HCT116 (cell line): Measurements from ENCODE around the gene LCLAT1. TPM values are rescaled to one million over a fixed set of nuclear protein-coding genes. Genes with fewer than 3 reads are reported as not detected.

Source experiments
- ATAC-seq: fragments of 200-7000 bp; cut with Tn5 transposase; 2 replicates; pipeline ENCODE4 v1.9.1; 2020; ENCODE audit warnings: mild to moderate bottlenecking, moderate library complexity
- BruUV-seq: library from RNA; stranded (reverse); fragments of 400-500 nt; replicated peaks from 2 replicates; lab custom pipeline; 2021; lab: Mats Ljungman, UMichigan
- CTCF ChIA-PET: fragments of 300-600 bp; sonication (Branson Sonifier 250); formaldehyde crosslinking; loops from one replicate; lab custom pipeline; 2021; ENCODE audit warnings: antibody characterized with exemption; lab: Charles Lee
- POLR2A ChIA-PET: fragments of 300-600, 350-600 bp; sonication (Branson Sonifier 250); formaldehyde crosslinking; loops from one replicate; lab custom pipeline; 2021; ENCODE audit warnings: antibody characterized with exemption; lab: Charles Lee
- RAD21 ChIA-PET, 2 experiments: fragments of 300-600 bp; sonication (Branson Sonifier 250); formaldehyde crosslinking; loops; one replicate each; lab custom pipeline; 2023; ENCODE audit warnings: low total read pairs in 2 of 2; ENCODE audit not compliant: uncharacterized antibody in 2 of 2, unreplicated experiment in 2 of 2, low non-redundant PET in 1 of 2; lab: Charles Lee
- DNase-seq: peaks from one replicate; pipeline ENCODE4 v3.0.0-alpha.2; 2010; ENCODE audit warnings: low read depth, low spot score
- H2AFZ ChIP-seq: fragments of 200-600 bp; shearing (Covaris generic), sonication (generic); 2 replicates; pipeline ENCODE4 v1.6.1; 2017; ENCODE audit warnings: low read depth, mixed run types, mixed read lengths, antibody characterized with exemption, low read length; ENCODE audit not compliant: poor library complexity, severe bottlenecking
- H3K27ac ChIP-seq: 2 replicates; pipeline ENCODE4 v1.5.1; 2012; ENCODE audit warnings: low read depth, low read length
- H3K27me3 ChIP-seq: fragments of 200-600 bp; sonication (generic); 2 replicates; pipeline ENCODE4 v1.6.1; 2016; ENCODE audit warnings: mixed run types, low read length, mixed read lengths; ENCODE audit not compliant: insufficient read depth
- H3K36me3 ChIP-seq, 2 experiments: fragments of 200-500 bp in 1 of 2; fragments of 200-600 bp in 1 of 2; sonication (Bioruptor generic) in 1 of 2; sonication (generic) in 1 of 2; 2 replicates each; pipeline versions ENCODE4 v1.5.1 to v1.6.1; 2014 to 2016; ENCODE audit warnings: low read length in 2 of 2, inconsistent platforms in 1 of 2, mixed read lengths in 1 of 2, mixed run types in 1 of 2; ENCODE audit not compliant: insufficient read depth in 2 of 2, control insufficient read depth in 1 of 2
- H3K4me1 ChIP-seq, 2 experiments: fragments of 200-600 bp in 1 of 2; sonication (generic) in 1 of 2; 2 replicates each; pipeline versions ENCODE4 v1.5.1 to v1.6.1; 2012 to 2017; ENCODE audit warnings: low read length in 2 of 2, inconsistent platforms in 1 of 2, mild to moderate bottlenecking in 1 of 2, mixed read lengths in 1 of 2, mixed run types in 1 of 2, moderate library complexity in 1 of 2; ENCODE audit not compliant: insufficient read depth in 2 of 2, control insufficient read depth in 1 of 2
- H3K4me2 ChIP-seq: fragments of 200-600 bp; sonication (generic); 2 replicates; pipeline ENCODE4 v1.6.1; 2017; ENCODE audit warnings: mixed run types, low read length, mixed read lengths
- H3K4me3 ChIP-seq, 2 experiments: fragments of 200-600 bp in 1 of 2; sonication (generic) in 1 of 2; replicated peaks in 1 of 2; 2 replicates each; pipeline ENCODE4 v1.5.1; 2011 to 2016; ENCODE audit warnings: low read length in 2 of 2, control low read depth in 1 of 2, low read depth in 1 of 2, mild to moderate bottlenecking in 1 of 2, mixed read lengths in 1 of 2, mixed run types in 1 of 2
- H3K79me2 ChIP-seq: fragments of 200-600 bp; sonication (generic); 2 replicates; pipeline ENCODE4 v1.6.1; 2017; ENCODE audit warnings: mild to moderate bottlenecking, mixed run types, low read length, moderate library complexity, mixed read lengths; ENCODE audit not compliant: insufficient read depth
- H3K9ac ChIP-seq: fragments of 200-600 bp; sonication (generic); 2 replicates; pipeline ENCODE4 v1.6.1; 2016; ENCODE audit warnings: low read length, mixed read lengths
- H3K9me2 ChIP-seq: fragments of 200-600 bp; sonication (generic), shearing (Covaris generic); 2 replicates; pipeline ENCODE4 v1.6.1; 2017; ENCODE audit warnings: mixed run types, mild to moderate bottlenecking, moderate library complexity; ENCODE audit not compliant: insufficient read depth
- H3K9me3 ChIP-seq, 2 experiments: fragments of 200-500 bp in 1 of 2; fragments of 200-600 bp in 1 of 2; sonication (Bioruptor generic) in 1 of 2; sonication (generic) in 1 of 2; 2 replicates each; pipeline ENCODE4 v1.6.1; 2014 to 2017; ENCODE audit warnings: low read length in 2 of 2, mixed read lengths in 2 of 2, inconsistent platforms in 1 of 2, low read depth in 1 of 2, mild to moderate bottlenecking in 1 of 2, mixed run types in 1 of 2, moderate library complexity in 1 of 2; ENCODE audit not compliant: control insufficient read depth in 1 of 2, insufficient read depth in 1 of 2
- H4K20me1 ChIP-seq: fragments of 200-600 bp; sonication (generic), shearing (Covaris generic); 2 replicates; pipeline ENCODE4 v1.6.1; 2017; ENCODE audit warnings: mixed run types, mild to moderate bottlenecking, moderate library complexity; ENCODE audit not compliant: insufficient read depth
- EGR1 ChIP-seq: IDR thresholded peaks from 2 replicates; pipeline ENCODE4 v1.6.1; 2012; ENCODE audit warnings: low read depth
- ELF1 ChIP-seq: IDR thresholded peaks from 2 replicates; pipeline ENCODE4 v1.6.1; 2012; ENCODE audit warnings: low read depth, borderline replicate concordance
- FOSL1 ChIP-seq: IDR thresholded peaks from 2 replicates; pipeline ENCODE4 v1.6.1; 2012; ENCODE audit warnings: low read depth
- JUND ChIP-seq: IDR thresholded peaks from 2 replicates; pipeline ENCODE4 v1.6.1; 2012
- MAX ChIP-seq: IDR thresholded peaks from 2 replicates; pipeline ENCODE4 v1.6.1; 2012
- POLR2AphosphoS5 ChIP-seq: IDR thresholded peaks from 2 replicates; pipeline ENCODE4 v1.6.1; 2011; ENCODE audit warnings: mild to moderate bottlenecking, low read depth, low read length, moderate library complexity
- RAD21 ChIP-seq: IDR thresholded peaks from 2 replicates; pipeline ENCODE4 v1.6.1; 2012; ENCODE audit warnings: low read depth, mild to moderate bottlenecking
- REST ChIP-seq: IDR thresholded peaks from 2 replicates; pipeline ENCODE4 v1.6.1; 2012; ENCODE audit warnings: low read depth
- SIN3A ChIP-seq: IDR thresholded peaks from 2 replicates; pipeline ENCODE4 v1.6.1; 2012; ENCODE audit warnings: low read depth
- SP1 ChIP-seq: IDR thresholded peaks from 2 replicates; pipeline ENCODE4 v1.6.1; 2012; ENCODE audit warnings: low read depth
- SRF ChIP-seq: IDR thresholded peaks from 2 replicates; pipeline ENCODE4 v1.6.1; 2012; ENCODE audit warnings: low read depth
- TCF7L2 ChIP-seq: IDR thresholded peaks from 2 replicates; pipeline ENCODE4 v1.7.0; 2011; ENCODE audit warnings: borderline replicate concordance, inconsistent platforms; ENCODE audit not compliant: insufficient read depth, insufficient read length; ENCODE audit errors: extremely low read depth
- YY1 ChIP-seq: IDR thresholded peaks from 2 replicates; pipeline ENCODE4 v1.6.1; 2011; ENCODE audit warnings: low read length, low read depth, moderate library complexity, mild to moderate bottlenecking; ENCODE audit not compliant: insufficient replicate concordance; ENCODE audit errors: extremely low read depth
- ZFX ChIP-seq: fragments of 450-650 bp; IDR thresholded peaks from 2 replicates; pipeline ENCODE4 v1.6.1; 2017
- ZNF274 ChIP-seq: fragments of 200-500 bp; sonication (Bioruptor generic); IDR thresholded peaks from 2 replicates; pipeline ENCODE4 v1.6.1; 2014; ENCODE audit warnings: mild to moderate bottlenecking, low read depth, low read length, inconsistent platforms
- intact Hi-C: fragments of 100-400 bp; cut with micrococcal nuclease; formaldehyde crosslinking; loops from 2 replicates; pipeline ENCODE4 v1.10.0; 2022
- total RNA-seq: library from RNA; stranded (reverse); gene quantifications from one replicate; pipeline ENCODE4 v1.2.1, GENCODE V29; 2021; ENCODE audit not compliant: unreplicated experiment

LCLAT1 gene
- total RNA-seq, 1 experiment from 2014 or later, result 36.2 TPM

DNA sequence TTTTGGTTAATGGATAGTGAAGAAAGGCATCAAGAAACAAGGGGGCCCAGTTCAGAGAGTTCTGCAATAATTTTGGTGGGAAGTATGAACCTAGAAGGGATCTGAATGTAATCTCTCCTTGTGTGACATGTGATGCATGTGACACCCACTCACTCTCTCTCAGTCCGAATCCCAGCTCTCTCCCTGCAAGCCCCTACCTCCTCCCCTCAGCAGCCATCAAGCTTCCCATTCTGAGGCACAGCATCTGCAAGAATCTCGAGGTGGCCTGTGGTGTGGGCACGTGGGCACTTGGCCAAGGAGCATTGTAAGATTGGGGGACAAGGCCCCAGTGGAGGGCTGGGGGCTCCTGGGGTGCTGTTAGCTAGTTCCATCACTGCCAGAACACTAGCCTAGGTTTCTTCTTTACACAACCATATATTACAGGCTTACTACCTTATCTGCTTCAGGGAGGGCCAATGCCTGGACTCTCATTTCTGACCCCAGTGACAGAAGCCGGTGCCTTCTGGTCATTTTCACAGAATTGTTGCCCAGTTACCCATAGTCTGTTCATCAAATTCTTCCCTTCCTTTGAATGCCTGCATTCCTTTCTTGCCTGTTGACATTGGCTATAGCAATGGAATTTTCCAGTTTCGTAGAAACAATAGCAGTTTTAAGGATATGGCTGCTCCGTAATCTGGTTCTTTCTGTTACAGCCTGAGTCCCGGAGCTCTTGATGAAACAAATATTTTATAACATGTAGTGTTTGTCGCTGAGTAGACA is 13.3 kb upstream of the LCLAT1 start:
- BruUV-seq, result no TSS peak
- Histone ChIP-seq H3K4me2 (no peak overlapping the region), H3K36me3 (no peaks in the 10 kb centered on the region), H3K79me2 (no peaks in the 10 kb centered on the region), H3K9me2 (no peaks in the 10 kb centered on the region), H3K9ac (no peak overlapping the region), H3K27ac (no peak overlapping the region), H3K4me1 (no peaks in the 10 kb centered on the region), H4K20me1 (no peaks in the 10 kb centered on the region), H3K27me3 (no peaks in the 10 kb centered on the region), H3K4me3 (no peak overlapping the region), H3K9me3 (no peaks in the 10 kb centered on the region), H2AFZ (no peak overlapping the region)
- TF ChIP-seq ZNF274 (no peak), RAD21 (no peak), EGR1 (no peak), SIN3A (no peak), TCF7L2 (no peak), SP1 (no peak)
- CTCF ChIA-PET, result no interaction called here
- POLR2A ChIA-PET, result no interaction called here
- DNase-seq (no peak), ATAC-seq (no peak)
- intact Hi-C loops, result no loop called here
- RAD21 ChIA-PET, result no interaction called here

DNA sequence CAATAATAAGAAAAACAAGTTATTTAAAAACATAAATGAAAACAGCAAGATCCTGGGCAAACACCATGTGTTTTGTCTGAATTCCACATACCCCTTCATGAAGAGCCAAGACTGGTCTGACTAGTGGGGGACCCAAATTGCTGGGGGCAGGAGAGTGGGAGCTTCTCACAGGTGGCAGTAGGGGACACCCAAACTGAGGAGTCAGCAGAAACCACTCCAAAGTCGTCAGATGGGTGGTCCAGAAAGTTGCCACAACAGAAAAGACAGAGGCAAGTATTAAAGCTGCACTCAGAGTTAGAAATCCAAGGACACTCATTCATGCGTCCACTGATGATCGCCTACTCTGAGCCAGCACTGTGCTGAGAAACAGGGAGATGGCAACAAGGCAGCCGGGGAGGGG is 12.3 kb upstream of the LCLAT1 start:
- Histone ChIP-seq H4K20me1 (no peaks in the 10 kb centered on the region), H3K4me2 (no peak overlapping the region), H3K9ac (no peak overlapping the region), H3K36me3 (no peaks in the 10 kb centered on the region), H2AFZ (no peak overlapping the region), H3K4me1 (no peaks in the 10 kb centered on the region), H3K4me3 (no peak overlapping the region), H3K27me3 (no peaks in the 10 kb centered on the region), H3K9me3 (no peaks in the 10 kb centered on the region), H3K9me2 (no peaks in the 10 kb centered on the region), H3K27ac (no peak overlapping the region), H3K79me2 (no peaks in the 10 kb centered on the region)
- BruUV-seq, result no TSS peak
- ChIA-PET CTCF (no interaction called here), RAD21 (no interaction called here)
- intact Hi-C loops, result no loop called here
- TF ChIP-seq POLR2AphosphoS5 (no peak), ZFX (no peak), FOSL1 (no peak), RAD21 (no peak), ELF1 (no peak), EGR1 (no peak), MAX (no peak), REST (no peak), SRF (no peak), YY1 (no peak), JUND (no peak), TCF7L2 (no peak)
- TF ChIP-seq, all 23 proteins: peak for 0
- ATAC-seq (no peak), DNase-seq (no peak)
- POLR2A ChIA-PET, result no interaction called here
